Activated CD4-positive, CD25-positive, alpha-beta regulatory T cell (primary cell): ENCODE results near the gene DDX41.
A peak's percentile ranks its signal among the peaks of the same experiment; 100 is the strongest.
"Not testable (repeated sequence)": the region's sequence is repeated elsewhere in the genome, so short reads cannot be mapped to it uniquely, and the experiment has no call there.

Experiments
- DNase-seq, 4 experiments: peaks; one replicate each; lab custom pipeline; 2025; lab: John Stamatoyannopoulos, UW

DDX41 gene

GRCh38 chr5:177516601-177517568 lies at the start of gene DDX41:
Gene DDX41, minus strand, starts transcription at chr5:177516961. Its CDS starts 16 bp downstream, at chr5:177516945.
- DNase-seq = peak; percentile 85 to 89 (median 87)

- DNase-seq = no peak
Measured at GRCh38 chr5:177565046-177565445, 48.3 kb upstream of the DDX41 start.

- not testable (repeated sequence) for DNase-seq
Measured at GRCh38 chr5:177559446-177559941, 42.7 kb upstream of the DDX41 start.

GRCh38 chr5:177557796-177558195 lies 41.0 kb upstream of the DDX41 start:
- no peak for DNase-seq

- no peak for DNase-seq
Measured at GRCh38 chr5:177557041-177557647, 40.4 kb upstream of the DDX41 start.

GRCh38 chr5:177555665-177556064 lies 38.9 kb upstream of the DDX41 start:
- no peak for DNase-seq

- DNase-seq = no peak
Measured at GRCh38 chr5:177555228-177555627, 38.5 kb upstream of the DDX41 start.

- peak; percentile 89 to 95 (median 90) for DNase-seq
Measured at GRCh38 chr5:177554474-177555111, 37.8 kb upstream of the DDX41 start, which contains the start of gene FAM193B. Gene FAM193B, minus strand, starts transcription at chr5:177554563. Its CDS starts 105 bp downstream, at chr5:177554458.

GRCh38 chr5:177553671-177554429 lies 37.1 kb upstream of the DDX41 start:
- DNase-seq = peak in 2 of 4 experiments; percentile 18 to 27

GRCh38 chr5:177552839-177553455 lies 36.2 kb upstream of the DDX41 start:
- DNase-seq = no peak

- DNase-seq = no peak
Measured at GRCh38 chr5:177550122-177550521, 33.4 kb upstream of the DDX41 start.

- DNase-seq = no peak
Measured at GRCh38 chr5:177548495-177548894, 31.7 kb upstream of the DDX41 start.

GRCh38 chr5:177547736-177548135 lies 31.0 kb upstream of the DDX41 start:
- no peak for DNase-seq

- no peak for DNase-seq
Measured at GRCh38 chr5:177546258-177546741, 29.5 kb upstream of the DDX41 start.

- DNase-seq = no peak
Measured at GRCh38 chr5:177545487-177546257, 28.9 kb upstream of the DDX41 start.

GRCh38 chr5:177542816-177543465 lies 26.2 kb upstream of the DDX41 start:
- DNase-seq = no peak

GRCh38 chr5:177540438-177540837 lies 23.7 kb upstream of the DDX41 start:
- no peak for DNase-seq

GRCh38 chr5:177539411-177539810 lies 22.6 kb upstream of the DDX41 start:
- DNase-seq = no peak

GRCh38 chr5:177538876-177539275 lies 22.1 kb upstream of the DDX41 start:
- no peak for DNase-seq
